IPS-20b (cell line): Measurements from ENCODE around the gene SLC5A6.
A peak's percentile ranks its signal among the peaks of the same experiment; 100 is the strongest.

Source experiments
- H3K27ac ChIP-seq: one replicate; pipeline ENCODE4 v1.5.1; 2013; ENCODE audit warnings: low read length
- H3K27me3 ChIP-seq: 2 replicates; pipeline ENCODE4 v1.6.1; 2013; ENCODE audit warnings: mild to moderate bottlenecking, low read length, inconsistent platforms; ENCODE audit not compliant: insufficient read depth
- H3K36me3 ChIP-seq: 2 replicates; pipeline ENCODE4 v1.6.1; 2013; ENCODE audit warnings: low read depth, mild to moderate bottlenecking, inconsistent platforms, low read length, moderate library complexity; ENCODE audit not compliant: insufficient read depth
- H3K4me1 ChIP-seq: 2 replicates; pipeline ENCODE4 v1.6.1; 2013; ENCODE audit warnings: mild to moderate bottlenecking, control low read depth, inconsistent platforms, low read length, moderate library complexity; ENCODE audit not compliant: insufficient read depth
- H3K4me3 ChIP-seq: 2 replicates; pipeline ENCODE4 v1.5.1; 2013; ENCODE audit warnings: mild to moderate bottlenecking, low read length, inconsistent platforms
- H3K9ac ChIP-seq: 2 replicates; pipeline ENCODE4 v1.6.1; 2013; ENCODE audit warnings: low read depth, mild to moderate bottlenecking, inconsistent platforms, low read length, moderate library complexity
- H3K9me3 ChIP-seq: 2 replicates; pipeline ENCODE4 v1.6.1; 2013; ENCODE audit warnings: mild to moderate bottlenecking, low read depth, low read length, inconsistent platforms; ENCODE audit not compliant: insufficient read depth

Gene SLC5A6

DNA sequence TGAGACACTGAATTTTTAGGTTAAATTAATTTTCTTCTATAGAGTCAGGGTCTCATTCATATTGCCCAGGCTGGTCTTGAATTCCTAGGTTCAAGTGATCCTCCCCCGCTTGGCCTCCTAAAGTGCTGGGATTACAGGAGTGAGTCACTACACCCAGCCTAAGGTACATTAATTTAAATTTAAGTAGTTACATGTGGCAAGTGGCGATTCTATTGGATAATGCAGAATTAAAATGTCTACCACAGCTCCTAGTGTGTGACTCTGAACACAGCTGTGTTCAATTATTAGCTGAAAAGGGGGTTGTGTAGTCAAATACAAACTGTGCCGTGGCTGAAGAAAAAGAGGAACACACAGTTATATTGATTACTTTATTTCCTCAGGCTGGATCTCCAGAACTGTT lies 2.9 kb upstream of the SLC5A6 start:
- Histone ChIP-seq H3K36me3 (peaks cover 48% of the 10 kb centered on the region), H3K27ac (no peak overlapping the region), H3K4me3 (no peak overlapping the region), H3K4me1 (peaks cover 5% of the 10 kb centered on the region; the same call in 1 of the 2 replicates), H3K9me3 (no peaks in the 10 kb centered on the region), H3K27me3 (no peaks in the 10 kb centered on the region), H3K9ac (no peak overlapping the region)

DNA sequence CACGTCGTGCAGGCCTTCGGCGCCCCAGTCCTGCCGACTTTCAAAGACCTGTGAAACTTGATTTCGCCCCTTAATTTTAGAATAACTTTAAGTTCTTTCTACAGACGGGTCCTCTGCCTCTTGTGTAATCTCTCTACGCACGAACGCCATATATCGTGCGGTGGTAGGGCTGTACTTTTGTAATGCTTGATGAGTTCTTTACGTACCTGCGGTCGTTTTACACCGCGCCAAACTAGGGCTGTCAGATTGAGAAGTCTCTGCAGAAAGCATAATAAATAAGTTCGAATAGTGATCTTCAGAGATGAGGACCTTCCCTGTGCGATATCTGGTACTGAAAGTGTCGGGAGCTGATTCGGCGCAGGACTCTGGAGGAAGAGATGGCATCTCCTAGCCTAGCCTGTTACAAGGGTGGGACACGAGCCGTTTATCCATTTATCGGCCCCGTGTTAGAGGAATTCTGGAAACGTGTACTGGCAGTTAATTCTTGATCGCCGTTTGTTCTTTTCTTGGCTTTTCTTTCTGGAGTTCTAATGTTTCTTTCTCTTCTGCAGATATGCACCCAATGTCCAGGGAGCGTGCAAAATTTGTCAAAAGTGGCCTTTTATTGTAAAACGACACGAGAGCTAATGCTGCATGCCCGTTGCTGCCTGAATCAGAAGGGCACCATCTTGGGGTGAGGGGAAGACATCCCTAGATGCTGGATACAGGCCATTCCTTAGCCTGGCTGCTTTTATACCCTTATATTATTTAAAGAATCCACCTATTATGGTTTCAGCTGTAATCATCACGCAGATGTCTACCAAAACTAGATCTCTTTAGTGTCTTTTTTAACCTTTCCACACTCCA lies 781 bp upstream of the SLC5A6 start:
- H3K36me3 ChIP-seq = peaks cover 50% of the 10 kb centered on the region
- H3K27me3 ChIP-seq = no peaks in the 10 kb centered on the region
- H3K27ac ChIP-seq = peak overlapping the region; percentile 81
- H3K4me3 ChIP-seq = peak overlapping the region; percentile 87
- H3K4me1 ChIP-seq = peaks cover 8% of the 10 kb centered on the region; the same call in 1 of the 2 replicates
- peak overlapping the region; percentile 96 for H3K9ac ChIP-seq
- H3K9me3 ChIP-seq = no peaks in the 10 kb centered on the region

DNA sequence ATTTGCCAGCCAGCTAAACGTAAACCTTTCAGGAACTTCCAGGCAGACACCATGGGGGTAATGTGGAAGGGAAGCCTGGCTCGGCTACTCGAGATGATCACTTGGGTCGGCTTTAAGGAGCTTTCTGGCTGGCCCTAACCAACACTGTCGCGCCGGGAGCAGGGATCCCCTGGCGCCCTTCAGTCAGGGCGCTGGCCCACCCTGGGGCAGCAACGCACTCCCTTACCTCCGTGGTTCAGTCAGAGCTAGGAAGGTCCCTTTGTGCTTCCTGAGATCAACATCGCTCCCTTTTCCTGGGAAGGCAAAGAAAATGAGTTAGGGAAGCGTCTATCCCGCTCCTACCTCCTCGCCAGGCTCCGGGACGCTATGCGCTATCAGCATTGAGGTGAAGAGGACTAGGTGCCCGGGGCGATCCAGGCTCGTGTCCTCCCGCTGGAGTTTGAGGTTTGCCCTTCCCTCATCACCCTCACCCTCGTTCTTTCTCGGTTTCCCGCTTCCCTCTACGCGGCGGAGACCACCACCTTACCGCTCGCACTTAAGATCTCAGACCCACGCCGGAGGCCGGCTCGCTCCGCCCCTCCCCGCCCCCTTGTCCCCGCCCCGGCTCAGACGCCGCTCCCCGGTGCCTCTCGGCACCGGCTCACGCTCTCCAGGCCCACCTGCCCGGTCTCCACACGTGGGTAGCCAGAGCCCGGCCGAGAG lies 676 bp downstream of the SLC5A6 start:
- Histone ChIP-seq H3K36me3 (peaks cover 59% of the 10 kb centered on the region), H3K9ac (peak overlapping the region; percentile 93), H3K4me3 (peak overlapping the region; percentile 87), H3K27ac (peak overlapping the region; percentile 41), H3K9me3 (no peaks in the 10 kb centered on the region), H3K27me3 (no peaks in the 10 kb centered on the region), H3K4me1 (peaks cover 5% of the 10 kb centered on the region; the same call in 1 of the 2 replicates)

DNA sequence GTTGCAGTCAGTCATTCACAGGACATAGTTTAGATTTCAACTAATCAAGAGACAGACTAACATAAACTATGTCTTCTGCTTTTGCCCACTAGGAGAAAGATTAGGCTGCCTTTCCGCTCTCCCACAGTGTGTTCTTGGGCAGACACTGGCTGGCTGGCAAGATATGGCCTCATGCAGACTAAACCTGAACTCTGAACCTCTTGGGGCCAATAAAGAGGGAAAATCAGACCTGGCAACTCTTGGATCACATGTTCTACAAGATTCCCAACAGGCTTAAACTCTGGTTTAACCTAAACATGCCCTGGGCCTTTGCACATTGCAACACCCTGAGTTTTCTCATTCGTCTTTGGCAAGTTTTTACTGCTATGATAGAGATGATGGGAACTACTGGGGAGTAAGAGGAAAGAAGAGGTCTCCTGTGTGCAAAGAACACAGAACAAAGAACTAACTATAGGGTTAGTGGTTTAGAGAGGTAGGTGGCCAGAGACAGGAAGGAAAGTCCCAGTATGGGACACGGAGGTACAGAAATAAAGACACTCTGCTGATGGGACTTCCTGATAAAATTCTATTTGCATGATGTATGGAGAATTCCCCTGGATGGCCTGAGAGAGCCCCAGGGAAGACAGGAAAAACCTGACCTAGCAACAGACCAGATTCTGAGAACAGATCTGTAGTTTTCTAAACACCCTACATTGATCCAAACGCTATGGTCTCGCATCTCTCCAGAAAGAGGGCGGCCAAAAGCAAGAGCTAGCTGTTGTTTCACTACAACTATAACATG lies 2.3 kb downstream of the SLC5A6 start:
- H3K9ac ChIP-seq = peak overlapping the region; percentile 36; the same call in 1 of the 2 replicates
- no peaks in the 10 kb centered on the region for H3K9me3 ChIP-seq
- peaks cover 59% of the 10 kb centered on the region for H3K36me3 ChIP-seq
- H3K27me3 ChIP-seq = no peaks in the 10 kb centered on the region
- peaks cover 5% of the 10 kb centered on the region; the same call in 1 of the 2 replicates for H3K4me1 ChIP-seq
- H3K4me3 ChIP-seq = peak overlapping the region; percentile 32; the same call in 1 of the 2 replicates
- no peak overlapping the region for H3K27ac ChIP-seq

DNA sequence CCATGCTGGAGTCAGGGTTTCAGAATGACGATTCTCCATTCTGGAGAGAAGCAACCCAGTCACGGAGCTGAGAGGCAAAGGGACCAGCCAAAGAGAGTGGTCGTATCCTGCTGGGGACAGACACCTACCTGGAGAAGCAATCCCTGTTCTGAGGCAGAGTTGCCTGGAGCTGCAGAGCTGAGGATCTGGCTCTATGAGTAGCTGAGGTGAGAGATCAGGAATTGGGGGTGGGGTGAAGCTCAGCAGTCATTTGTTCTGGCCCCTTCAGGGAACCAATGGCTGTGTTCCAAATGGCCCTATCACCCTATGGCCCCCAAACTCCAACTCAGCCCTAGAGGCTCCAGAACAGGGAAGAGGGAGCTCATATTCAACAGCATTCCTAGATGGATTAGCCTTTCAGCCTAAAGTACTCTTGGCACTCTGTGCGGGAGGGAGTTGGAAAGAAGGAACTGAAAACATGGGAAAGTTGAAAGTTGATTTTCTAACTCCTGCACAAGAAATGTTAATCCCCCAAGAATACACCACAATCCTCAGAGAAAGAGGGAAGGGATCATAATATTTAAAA lies 3.5 kb downstream of the SLC5A6 start:
- peaks cover 67% of the 10 kb centered on the region for H3K36me3 ChIP-seq
- H3K27ac ChIP-seq = no peak overlapping the region
- H3K27me3 ChIP-seq = no peaks in the 10 kb centered on the region
- no peaks in the 10 kb centered on the region for H3K9me3 ChIP-seq
- no peak overlapping the region for H3K4me3 ChIP-seq
- 0 out of 2 replicates have a peak, but pooled peaks cover 5% of the 10 kb centered on the region for H3K4me1 ChIP-seq
- 0 out of 2 replicates have a peak overlapping the region, but pooled peaks have one; percentile 3 for H3K9ac ChIP-seq

DNA sequence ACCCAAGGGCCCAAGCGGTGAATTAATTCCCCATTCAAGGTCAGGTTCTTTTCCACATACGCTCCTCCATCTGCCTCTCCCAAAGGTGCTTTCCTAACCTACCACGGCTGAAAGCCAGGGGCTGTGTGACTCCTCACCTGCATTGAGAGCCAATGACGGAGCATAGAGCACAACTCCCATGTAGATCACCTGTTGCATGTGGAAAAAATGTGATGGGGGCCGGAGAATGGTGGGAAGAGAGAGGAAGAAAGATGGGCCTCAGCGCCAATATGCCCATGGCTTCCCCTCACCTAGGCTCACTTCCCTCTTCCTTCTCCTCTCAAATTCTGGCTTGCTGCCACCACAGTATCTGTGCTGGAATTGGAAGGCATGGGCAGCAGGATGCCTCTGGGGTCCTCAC lies 5.7 kb downstream of the SLC5A6 start:
- no peak overlapping the region for H3K9ac ChIP-seq
- H3K4me1 ChIP-seq = 0 out of 2 replicates have a peak, but pooled peaks cover 5% of the 10 kb centered on the region
- H3K27ac ChIP-seq = no peak overlapping the region
- H3K36me3 ChIP-seq = peaks cover 89% of the 10 kb centered on the region
- H3K4me3 ChIP-seq = no peak overlapping the region
- no peaks in the 10 kb centered on the region for H3K9me3 ChIP-seq
- no peaks in the 10 kb centered on the region for H3K27me3 ChIP-seq

DNA sequence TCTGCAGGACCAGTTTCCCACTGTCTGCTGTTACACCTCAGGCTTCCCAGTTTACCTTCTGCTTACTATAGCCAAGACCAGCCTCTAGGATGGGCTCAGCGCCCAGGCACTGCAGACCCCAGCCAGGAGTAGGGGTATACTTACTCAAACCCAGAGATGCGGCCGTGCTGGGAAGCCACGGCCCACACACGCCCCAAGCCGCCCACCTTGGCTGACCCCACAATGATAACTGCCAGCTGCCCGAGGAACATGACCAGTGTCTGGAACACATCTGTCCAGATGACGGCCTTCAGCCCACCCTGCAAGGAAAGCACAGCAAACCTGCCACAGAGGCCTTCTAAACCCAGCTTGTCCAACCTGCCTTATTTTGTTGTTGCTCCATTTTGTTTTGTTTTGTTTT lies 6.9 kb downstream of the SLC5A6 start:
- H3K27me3 ChIP-seq = no peaks in the 10 kb centered on the region
- H3K36me3 ChIP-seq = peaks cover 95% of the 10 kb centered on the region
- 0 out of 2 replicates have a peak, but pooled peaks cover 5% of the 10 kb centered on the region for H3K4me1 ChIP-seq
- H3K9me3 ChIP-seq = no peaks in the 10 kb centered on the region
- H3K4me3 ChIP-seq = no peak overlapping the region
- H3K27ac ChIP-seq = no peak overlapping the region
- no peak overlapping the region for H3K9ac ChIP-seq

DNA sequence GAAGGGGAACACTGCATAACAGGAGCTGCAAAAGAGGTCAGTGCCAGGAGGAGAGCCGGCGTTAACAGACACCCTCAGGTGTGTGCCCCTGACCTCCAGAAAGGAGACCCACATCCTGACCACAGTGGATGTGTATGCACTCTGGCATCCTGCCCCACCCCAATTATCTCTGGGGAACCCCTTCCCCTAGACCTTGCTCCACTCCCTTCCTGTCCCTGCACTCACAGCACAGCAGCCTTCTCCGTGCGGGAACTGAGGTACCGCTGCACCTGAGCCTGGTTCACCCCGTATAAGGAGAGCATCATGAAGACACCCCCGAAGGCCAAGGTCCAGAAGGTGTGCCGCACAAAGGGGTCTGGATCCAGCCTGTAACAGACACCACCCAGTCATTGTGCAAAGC lies 7.5 kb downstream of the SLC5A6 start:
- Histone ChIP-seq H3K27me3 (no peaks in the 10 kb centered on the region), H3K4me1 (no peaks in the 10 kb centered on the region), H3K36me3 (peaks cover 95% of the 10 kb centered on the region), H3K9me3 (no peaks in the 10 kb centered on the region), H3K4me3 (no peak overlapping the region), H3K27ac (no peak overlapping the region), H3K9ac (no peak overlapping the region)

DNA sequence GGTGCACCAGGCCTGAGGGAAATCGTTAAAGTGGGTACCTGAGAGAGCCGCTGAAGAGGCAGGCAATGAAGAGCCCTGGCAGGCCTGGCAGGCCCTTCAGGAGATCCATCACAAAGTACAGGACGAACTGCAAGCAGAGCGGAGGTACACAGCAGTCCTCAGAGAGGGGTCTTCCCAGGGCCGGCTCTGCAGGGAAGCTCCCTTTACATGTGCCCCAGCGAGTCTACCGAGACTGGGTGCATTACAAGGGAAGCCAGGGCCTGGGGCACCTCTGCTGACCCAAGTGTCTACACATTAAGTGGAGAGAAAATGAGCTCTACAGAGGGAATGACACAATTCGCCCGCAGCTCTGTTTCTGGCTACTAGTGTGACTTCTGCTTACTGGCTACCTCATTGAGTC lies 8.3 kb downstream of the SLC5A6 start:
- no peaks in the 10 kb centered on the region for H3K9me3 ChIP-seq
- peaks cover 93% of the 10 kb centered on the region for H3K36me3 ChIP-seq
- H3K4me1 ChIP-seq = no peaks in the 10 kb centered on the region
- no peaks in the 10 kb centered on the region for H3K27me3 ChIP-seq
- no peak overlapping the region for H3K27ac ChIP-seq
- no peak overlapping the region for H3K4me3 ChIP-seq
- no peak overlapping the region for H3K9ac ChIP-seq

DNA sequence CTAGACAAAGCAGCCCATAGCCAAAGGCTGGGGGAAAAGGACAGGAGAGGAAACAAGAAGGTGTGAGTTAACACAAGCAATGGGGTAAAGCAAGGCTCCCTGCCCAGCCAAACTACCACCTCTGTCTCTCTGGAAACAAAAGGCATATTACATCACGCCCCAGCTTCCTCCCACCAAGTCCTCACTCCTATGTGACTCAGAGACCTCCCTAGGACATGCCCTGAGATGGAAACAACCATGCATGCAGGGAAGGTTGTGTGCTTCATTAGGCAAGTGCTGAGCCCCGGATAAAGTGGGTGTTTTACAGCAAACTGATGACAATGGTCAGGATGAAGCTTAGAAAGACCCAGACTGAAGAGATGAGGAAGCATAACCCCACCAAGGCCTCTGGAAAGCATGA lies 9.2 kb downstream of the SLC5A6 start:
- H3K36me3 ChIP-seq = peaks cover 84% of the 10 kb centered on the region
- no peak overlapping the region for H3K9ac ChIP-seq
- no peaks in the 10 kb centered on the region for H3K9me3 ChIP-seq
- H3K27me3 ChIP-seq = no peaks in the 10 kb centered on the region
- H3K4me1 ChIP-seq = no peaks in the 10 kb centered on the region
- H3K27ac ChIP-seq = no peak overlapping the region
- no peak overlapping the region for H3K4me3 ChIP-seq

DNA sequence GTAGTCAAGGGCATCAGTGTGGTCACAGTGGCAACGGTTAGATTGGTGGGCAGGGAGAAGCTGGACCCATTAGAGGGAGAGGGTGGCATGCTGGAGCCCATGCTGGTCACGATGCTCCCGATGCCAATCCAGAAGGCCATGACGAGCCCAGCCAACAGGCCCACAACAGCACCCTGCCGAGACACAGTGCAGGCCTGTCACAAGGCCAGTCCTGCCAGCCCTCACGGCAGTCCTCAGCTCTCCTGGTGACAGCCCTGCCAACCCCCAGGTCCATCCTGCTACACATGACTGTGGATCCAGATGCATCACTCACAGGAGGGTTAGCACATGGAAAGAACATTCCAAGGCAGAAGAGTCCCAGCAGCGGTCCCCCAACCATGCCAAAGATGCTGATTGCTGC lies 10.4 kb downstream of the SLC5A6 start:
- H3K36me3 ChIP-seq = peaks cover 72% of the 10 kb centered on the region
- H3K4me1 ChIP-seq = no peaks in the 10 kb centered on the region
- H3K4me3 ChIP-seq = no peak overlapping the region
- no peak overlapping the region for H3K9ac ChIP-seq
- no peak overlapping the region for H3K27ac ChIP-seq
- H3K27me3 ChIP-seq = no peaks in the 10 kb centered on the region
- H3K9me3 ChIP-seq = no peaks in the 10 kb centered on the region
